Breast epithelium (tissue), 3 donors: ENCODE data around the gene OXSR1.

Experiments
- CTCF ChIP-seq, 3 donors: fragments of 450-650 bp; IDR thresholded peaks; one replicate each; pipeline ENCODE4 v1.5.1; 2016 to 2017; ENCODE audit warnings: antibody characterized with exemption in 3 of 3, mild to moderate bottlenecking in 3 of 3, moderate library complexity in 3 of 3
- POLR2A ChIP-seq: fragments of 450-650 bp; IDR thresholded peaks from one replicate; pipeline ENCODE4 v1.6.1; 2016; ENCODE audit warnings: antibody characterized with exemption, mild to moderate bottlenecking, moderate library complexity

GRCh38 chr3:38267662-38268061 is 102.3 kb downstream of the OXSR1 start:
- TF ChIP-seq POLR2A (no peak), CTCF (IDR thresholded peaks at IDR 0.05) (no peak)
